HG02840 (cell line): ENCODE measurements around the gene KRT6B.
"Not testable (repeated sequence)": the region's sequence is repeated elsewhere in the genome, so short reads cannot be mapped to it uniquely, and the experiment has no call there.

ENCODE experiments used
- ATAC-seq: cut with Tn5 transposase; IDR thresholded peaks from one replicate; pipeline ENCODE4 v1.9.1; 2021; ENCODE audit warnings: mild to moderate bottlenecking, moderate library complexity, moderate number of reproducible peaks; ENCODE audit not compliant: unreplicated experiment, low FRiP score

The KRT6B gene

DNA sequence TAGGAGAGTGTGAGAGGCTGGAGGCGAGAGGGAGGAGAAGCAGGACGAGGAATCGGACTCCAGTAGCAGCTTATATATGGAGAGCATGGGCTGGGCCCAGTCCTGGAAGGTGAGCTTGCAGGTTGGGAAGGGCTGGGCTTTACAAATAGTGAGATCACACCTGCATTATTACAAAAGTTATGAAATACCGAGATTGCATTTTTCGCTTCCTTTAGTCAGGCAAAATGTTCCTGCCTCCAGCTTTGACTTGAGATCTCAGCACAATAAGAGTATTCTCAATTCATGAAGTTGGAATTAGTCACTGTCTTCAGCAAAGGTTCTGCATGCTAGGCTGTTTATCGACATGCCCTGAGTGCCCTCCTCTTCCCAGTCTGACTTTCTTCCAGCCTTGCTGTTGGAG, at the start of gene KRT6B:
TSS of gene KRT6B (minus strand) at position 46 of the 400 bp plus-strand sequence. CDS start 68 bp downstream, outside the sequence.
- ATAC-seq, result no peak

DNA sequence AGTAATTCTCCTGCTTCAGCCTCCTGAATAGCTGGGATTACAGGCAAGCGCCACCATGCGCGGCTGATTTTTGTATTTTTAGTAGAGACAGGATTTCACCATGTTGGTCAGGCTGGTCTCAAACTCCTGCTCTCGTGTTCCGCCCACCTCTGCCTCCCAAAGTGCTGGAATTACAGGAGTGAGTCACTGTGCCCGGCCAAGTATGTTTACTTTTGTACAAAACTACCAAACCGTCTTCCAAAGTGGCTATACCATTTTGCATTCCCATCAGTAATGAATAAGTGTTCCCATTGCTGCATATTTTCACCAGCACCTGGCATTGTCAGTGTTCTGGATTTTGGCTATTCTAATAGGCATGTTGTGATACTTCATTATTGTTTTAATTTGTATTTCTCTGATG, 49.5 kb upstream of the KRT6B start:
- no peak for ATAC-seq

DNA sequence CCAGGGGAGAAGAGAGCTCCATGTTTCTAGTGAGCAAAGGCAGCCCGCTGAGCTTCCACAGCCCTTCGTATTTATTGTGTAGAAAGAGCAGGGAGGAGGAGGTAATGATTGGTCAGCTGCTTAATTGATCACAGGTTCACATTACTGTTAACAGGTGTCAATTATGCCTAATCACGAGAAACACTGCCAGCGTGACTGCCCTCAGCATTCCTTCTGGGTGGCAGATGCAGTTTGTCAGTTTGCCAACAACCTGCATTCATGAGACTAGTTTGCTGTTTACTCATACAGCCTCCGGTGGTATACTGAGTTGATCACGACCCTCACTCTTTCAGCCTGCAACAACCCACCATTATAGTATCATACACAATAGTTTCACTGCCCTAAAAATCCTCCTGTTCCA, 48.6 kb upstream of the KRT6B start:
- ATAC-seq, result not testable (repeated sequence)

DNA sequence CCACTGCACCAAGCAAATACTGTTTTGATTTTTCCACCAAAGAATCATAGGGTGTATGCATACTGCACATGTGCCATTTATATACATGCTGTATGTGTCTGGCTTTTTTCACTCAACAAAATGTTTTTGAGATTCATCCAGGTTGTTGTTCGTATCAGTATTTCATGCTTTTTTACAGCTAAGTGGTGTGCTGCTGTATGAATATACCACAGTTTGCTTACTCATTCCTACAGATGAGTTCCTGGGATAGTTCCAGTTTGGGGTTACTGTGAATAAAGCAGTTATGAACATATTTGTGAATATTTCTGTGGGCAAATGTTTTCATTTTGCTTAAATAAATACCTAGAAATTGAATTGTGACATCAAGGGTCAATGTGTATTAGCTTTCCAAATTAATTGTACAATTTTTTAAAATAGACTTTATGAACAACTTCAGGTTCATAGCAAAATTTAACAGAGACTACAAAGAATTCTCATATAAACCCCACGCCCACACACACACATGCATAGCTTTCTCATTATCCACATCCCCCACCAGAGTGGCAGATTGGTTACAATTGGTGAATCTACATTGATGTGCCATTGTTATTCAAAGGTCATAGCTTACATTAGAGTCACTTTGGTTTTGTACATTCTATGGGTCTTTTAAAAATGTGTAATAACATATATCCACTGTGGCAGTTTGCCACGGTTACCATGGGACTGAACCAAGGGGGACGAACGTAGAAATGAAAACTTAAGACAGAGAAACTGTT, 48.0 kb upstream of the KRT6B start:
- ATAC-seq, result no peak

DNA sequence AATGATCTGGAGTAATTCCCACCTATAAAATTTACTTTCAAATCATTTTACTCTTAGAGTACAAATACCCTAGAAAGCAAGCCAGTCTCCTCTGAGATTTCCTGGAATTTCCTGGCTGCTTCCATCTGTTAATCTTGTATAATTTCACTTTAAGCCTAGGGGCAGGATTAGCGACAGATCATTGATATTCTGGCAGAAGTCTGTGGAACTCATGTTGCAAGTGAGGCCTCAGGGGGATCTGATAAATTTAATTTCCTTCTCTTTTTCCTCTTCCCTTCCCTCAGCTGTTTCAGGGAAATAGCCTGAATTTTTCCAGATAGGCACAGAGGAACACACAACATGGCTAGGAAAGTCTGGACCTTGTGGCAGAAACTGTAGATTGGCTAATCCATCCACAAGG, 47.0 kb upstream of the KRT6B start:
- ATAC-seq, result no peak

DNA sequence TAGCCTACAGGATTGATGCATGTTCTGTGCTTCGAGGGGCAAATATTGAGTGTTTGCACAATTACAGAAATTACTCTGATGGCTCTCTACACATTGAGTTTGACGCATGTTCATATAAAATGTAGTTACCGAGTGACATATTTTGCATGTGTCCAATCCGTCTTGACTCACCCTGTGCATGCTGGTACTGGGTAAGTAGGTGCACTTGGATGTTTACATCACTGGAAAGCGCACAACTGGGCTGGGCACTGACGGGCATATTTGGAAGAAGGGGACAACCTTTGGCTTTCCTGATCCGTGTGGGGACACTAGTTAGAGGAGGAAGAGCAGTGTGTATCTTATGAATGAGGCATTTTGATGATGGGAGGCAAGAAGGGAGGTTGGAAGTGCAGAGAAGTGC, 46.0 kb upstream of the KRT6B start:
- ATAC-seq, result no peak

DNA sequence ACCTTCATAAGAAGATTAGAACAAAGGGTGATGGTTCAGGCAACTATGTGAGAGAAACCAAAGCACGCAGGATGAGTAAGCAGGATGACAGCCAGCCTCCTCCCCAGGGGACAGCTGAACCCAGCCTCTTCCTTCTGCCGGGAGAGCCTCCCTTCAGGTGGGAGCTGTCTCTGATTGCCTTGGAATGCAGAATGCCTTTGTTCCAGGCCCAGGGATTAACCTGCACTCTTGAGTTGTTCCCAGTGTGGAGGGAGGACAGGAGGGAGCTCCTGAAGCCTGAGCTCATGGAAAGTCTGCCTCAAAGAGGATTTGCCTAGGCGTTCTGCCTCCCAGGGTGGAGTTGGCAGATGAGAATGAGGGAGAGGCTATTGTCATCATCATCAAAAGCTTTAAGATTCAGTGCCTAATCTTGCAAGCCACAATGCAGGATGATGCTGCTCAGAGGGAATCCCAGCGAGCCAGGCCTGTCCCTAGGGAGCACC, 44.7 kb upstream of the KRT6B start:
- ATAC-seq, result no peak

DNA sequence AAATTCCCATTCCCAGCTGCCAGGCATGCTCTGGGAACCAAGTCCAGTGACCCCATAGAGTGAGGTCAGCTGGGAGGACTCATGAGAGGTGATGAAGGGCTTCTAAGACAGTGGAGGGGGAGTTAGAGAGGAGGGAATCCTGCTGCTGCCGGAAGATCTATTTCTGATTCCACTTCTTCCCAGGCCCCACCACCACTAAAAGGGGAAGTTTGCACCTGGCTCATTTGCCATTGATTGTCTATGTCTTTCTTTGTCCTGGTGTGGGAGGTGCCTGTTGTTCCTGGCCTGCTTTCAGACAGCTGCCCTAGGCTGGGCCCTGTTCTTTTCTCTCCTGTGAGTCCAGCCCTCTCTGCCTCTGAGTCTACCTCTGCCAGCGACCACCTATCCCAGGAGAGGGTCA, 44.1 kb upstream of the KRT6B start:
- no peak for ATAC-seq

DNA sequence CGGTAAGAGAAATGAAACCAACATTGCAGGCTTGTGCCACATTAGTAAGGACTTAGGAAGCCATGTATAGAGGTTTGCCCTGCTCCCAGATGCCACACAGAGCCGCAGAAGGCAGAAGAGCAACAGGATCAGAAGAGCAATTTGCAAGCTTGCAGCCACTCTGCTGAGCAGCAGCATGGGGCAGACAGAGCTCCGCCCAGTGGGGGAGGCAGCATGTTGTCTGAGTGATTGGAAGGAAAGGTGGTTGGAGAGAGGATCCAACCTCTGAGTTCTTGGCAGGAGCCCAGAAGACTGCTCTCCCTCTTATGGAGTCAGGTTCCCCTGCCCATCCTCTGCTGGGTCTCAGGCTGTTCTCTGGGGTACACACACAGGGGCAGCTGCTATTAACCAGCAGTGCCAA, 43.4 kb upstream of the KRT6B start:
- ATAC-seq, result no peak

DNA sequence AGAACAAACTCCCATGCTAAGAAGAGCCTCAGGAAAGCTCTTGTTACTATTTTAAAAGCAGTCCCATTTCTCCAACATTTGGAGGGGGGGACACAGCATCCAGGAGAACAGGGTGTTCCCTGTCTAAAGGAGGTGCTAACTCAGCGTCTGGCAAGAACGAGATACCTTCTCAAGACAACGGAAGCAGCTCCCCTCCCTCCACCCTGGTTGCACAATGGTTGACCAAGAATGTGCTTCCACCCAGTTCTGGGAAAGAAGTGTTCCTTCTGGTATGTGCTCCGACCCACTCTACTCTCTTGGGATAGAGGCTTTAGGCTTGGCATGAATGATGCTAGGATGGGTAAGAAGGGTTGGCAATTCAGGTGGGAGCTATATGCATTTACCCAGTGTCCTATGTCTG, 42.6 kb upstream of the KRT6B start:
- ATAC-seq, result no peak

DNA sequence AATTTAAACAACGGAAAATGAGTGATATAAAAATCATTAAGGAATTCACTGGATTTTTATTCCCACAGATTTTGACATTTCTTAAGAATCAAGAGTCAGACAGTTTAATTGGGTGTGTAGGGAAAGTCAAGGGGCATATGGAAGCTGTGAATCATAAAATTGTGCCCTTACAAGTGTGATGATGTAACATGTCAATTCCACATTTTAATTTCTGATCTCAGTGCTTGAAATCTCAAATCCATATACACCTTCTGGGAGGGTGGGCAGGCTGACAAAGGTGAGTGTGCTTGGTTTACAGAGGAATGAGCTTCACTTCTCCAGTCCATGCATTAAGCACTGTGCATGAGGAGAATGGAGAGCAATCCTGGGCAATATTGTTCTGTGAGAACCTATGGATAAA, 42.2 kb upstream of the KRT6B start:
- ATAC-seq, result no peak

DNA sequence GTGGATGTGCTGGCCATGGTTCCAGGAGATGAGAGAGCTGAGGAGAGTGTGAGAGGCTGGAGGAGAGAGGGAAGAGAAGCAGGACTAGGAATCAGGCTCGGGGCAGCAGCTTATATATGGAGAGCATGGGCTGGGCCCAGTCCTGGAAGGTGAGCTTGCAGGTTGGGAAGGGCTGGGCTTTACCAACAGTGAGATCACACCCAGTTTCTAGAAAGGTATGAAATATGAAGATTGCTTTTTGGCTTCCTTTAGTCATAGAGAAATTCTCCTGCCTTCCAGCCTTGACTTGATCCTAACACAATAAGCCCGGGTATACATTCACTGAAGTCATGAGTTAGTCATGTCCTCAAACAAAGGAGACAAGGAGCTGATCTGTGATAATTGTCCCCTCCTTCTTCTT, 41.2 kb upstream of the KRT6B start, which contains the start of gene KRT6A:
TSS of gene KRT6A (minus strand) at position 86 of the 400 bp plus-strand sequence. CDS start at position 17, 69 bp downstream.
- ATAC-seq, result no peak

DNA sequence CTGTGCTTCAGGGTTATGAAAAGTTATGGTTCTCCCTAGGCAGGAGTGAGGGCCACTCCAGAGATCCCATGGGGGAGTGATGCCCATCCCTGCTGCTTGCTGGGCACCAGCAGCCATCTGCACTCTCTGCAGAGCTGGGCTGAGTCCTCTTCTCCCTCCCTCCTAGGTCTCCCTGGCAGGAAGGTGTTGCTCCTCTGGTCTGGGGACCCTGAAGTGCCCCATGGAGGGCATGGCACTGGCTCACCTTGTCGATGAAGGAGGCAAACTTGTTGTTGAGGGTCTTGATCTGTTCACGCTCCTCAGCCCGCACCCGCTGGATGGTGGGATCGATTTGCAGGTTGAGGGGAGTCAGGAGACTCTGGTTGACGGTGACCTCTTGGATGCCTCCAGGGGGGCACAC, 40.5 kb upstream of the KRT6B start:
- not testable (repeated sequence) for ATAC-seq

DNA sequence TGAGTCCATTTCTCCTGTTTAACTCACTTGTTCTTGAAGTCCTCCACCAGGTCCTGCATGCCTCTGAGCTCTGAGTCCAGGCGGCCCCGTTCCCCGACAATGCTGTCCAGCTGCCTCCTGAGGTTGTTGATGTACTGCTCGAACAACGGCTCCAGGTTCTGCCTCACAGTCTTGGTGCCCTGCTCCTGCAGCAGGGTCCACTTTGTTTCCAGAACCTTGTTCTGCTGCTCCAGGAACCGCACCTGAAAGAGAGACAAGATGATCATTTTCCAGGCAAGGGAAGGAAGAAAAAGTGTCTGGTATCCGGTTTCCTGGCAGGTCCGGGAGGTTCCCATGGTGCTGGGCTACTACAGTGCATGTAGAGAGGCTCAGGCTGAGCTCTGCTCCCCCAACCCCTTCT, 39.5 kb upstream of the KRT6B start:
- not testable (repeated sequence) for ATAC-seq

DNA sequence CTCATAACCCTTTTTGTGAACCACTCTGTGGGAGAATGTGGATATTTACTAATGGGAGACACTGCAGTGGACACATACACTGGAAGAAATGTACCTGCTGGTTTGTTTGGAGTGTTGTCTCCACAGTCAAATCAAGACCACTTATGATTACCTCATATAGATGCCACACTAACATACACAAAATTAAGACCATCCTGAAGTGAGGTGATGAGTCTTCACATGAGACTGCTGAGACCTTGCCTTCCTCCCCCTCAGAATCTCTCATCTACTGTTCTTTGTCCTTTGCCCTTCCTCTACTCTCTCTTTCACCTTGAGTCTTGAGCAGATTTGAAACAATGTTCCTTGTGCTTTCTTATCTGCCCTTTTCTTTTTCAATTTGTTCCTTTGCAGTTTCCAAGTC, 36.8 kb upstream of the KRT6B start:
- ATAC-seq, result no peak

DNA sequence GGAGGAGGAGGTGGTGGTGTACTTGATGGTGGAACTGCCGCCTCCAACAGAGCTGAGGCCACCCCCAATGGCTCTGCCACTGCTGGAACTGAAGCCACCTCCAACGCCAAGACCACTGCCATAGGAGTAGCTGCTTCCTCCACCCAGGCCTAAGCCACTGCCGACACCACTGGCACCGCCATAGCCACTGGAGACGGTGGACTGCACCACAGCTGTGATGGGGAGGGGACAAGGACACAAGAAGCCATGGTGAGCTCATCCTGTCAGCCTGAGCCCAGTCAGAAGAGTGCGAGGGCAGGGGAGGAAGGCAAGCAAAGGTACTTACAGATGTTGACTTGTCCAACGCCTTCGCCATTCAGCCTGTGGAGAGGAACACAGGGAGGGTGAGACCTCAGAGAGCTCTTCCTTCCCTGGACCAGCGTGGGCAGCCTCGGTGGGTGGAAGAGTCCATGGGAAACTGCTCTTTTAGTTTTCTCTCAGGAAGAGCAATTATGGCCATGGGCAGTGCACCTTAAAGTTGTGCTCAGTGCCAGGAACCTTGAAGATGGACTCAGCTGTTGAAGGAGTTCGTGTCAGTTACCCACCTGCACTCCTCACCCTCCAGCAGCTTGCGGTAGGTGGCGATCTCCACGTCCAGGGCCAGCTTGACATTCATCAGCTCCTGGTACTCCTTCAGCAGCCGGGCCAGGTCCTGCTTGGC, 35.9 kb upstream of the KRT6B start:
- ATAC-seq, result not testable (repeated sequence)

DNA sequence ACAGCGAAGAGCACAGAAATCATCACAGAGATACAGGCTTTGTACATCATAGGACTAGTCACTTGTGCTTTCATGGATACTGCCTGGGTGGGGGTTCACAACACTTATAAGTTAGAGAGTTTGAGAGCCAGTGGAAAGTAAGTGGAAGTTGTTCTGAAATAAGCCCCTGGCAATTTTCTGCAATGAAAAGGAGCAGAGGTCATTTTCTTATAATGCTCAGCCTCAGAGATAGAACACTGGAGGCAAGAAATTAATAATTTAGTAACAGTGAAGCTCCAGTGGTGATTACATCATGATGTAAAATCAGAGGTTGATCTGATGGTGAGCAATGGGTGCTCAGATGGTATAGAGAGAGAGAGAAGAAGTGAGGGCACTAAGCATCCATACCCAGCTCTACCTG, 35.3 kb upstream of the KRT6B start:
- ATAC-seq, result no peak

DNA sequence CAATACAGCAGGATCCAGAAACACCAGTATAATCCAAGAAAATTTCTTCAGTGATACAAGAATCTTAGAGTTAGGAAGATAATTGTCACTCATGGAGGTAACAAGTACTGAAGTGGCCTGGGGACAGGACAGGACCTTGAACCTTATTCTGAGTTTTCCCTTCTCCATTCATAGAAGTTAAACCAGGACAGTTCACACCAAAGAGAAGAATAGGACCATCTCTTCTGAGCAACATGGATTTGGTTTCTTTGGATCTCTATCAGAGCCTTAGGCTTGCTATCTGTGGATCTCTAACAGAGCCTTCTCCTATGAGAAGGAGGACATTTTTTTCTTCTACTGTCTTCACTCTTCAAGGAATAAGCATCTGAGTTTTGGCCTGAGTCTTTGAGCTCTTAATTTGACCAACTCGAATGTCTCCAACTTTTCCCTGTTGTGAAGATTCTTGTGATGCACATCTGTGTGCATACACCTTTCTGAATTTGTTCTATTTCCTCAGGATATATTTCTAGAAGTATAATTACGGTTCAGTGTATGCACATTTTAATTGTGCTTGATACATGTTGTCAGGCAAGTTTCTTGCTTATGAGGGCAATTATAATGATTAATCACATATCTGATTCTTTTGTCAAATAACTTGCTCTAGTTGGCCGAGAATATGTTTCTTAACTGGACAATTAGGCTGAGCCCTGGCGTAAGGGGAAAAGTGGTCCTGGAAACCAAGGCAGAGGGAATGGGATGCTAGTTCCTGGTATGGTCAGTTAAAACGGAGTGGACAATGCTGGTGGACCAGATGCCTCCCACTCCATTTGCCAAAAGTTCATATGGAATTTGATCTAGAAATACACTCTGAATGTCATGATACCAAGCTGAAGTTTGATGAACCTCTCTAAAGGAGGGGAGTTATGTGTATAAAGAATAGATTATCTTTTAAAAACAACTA, 34.5 kb upstream of the KRT6B start:
- ATAC-seq, result no peak

DNA sequence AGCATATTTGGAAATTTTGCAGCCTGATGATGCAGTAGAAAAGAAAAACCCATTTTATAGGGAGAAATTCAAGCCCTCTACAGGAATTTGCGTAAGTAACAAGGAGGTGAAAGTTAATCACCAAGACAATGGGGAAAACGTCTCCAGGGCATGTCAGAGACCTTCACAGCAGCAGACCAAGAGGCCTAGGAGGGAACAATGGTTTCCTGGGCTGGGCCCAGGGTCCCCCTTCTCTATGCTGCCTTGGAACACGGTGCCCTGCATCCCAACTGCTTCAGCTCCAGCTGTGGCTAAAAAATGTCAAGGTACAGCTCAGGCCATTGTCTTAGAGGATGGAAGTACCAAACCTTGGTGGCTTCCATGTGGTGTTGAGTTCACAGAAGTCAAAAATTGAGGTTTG, 28.1 kb upstream of the KRT6B start:
- ATAC-seq, result no peak

DNA sequence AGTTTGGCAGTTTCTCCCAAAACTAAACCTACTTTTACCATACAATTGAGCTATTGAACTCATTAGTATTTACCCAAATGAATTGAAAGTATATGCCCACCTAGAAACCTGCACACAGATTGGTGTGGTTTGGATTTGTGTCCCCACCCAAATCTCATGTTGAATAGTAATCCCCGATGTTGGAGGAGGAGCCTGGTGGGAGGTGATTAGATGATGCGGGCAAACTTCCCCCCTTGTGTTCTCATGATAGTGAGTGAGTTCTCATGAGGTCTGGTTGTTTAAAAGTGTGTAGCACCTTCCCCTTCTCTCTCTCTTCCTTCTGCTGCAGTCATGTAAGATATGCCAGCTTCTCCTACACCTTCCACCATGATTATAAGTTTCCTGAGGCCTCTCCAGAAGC, 25.7 kb upstream of the KRT6B start:
- ATAC-seq, result no peak

DNA sequence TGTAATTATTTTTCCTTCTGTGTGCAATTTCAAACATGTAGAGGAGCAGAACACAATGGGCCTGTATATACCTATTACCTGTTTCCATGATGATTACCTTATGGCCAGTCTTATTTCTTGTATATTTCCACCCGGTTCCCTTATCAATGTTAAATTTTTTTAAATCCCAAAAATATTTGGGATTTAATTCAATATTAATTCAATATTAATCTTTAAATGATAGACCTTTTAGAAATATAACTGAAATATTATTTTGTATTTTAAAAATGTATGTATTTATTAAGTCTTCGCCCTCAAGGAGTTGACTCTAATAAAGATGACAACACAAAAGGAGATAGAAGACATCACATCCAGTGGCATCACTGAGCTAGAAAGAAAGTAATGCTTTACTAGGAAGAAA, 22.3 kb upstream of the KRT6B start:
- ATAC-seq, result no peak
